Measurements from ENCODE around the gene MLYCD. TPM values are rescaled to one million over a fixed set of nuclear protein-coding genes. Genes with fewer than 3 reads are reported as not detected.

Gene MLYCD
- 2.5 and 2.7 TPM in 2 replicates for total RNA-seq (2013; cell fraction: nucleolus; rRNA removed)
- total RNA-seq (2014; rRNA removed), result 2.4 and 2.7 TPM in 2 replicates
- 1.7 and 2.1 TPM in 2 replicates for total RNA-seq (2014; rRNA removed; fragmentation: Illumina TruSeq; extraction: Trizol)
- total RNA-seq (2021), result 3.6 and 3.7 TPM in 2 replicates
- 0.89 TPM for polyA plus RNA-seq (2011; ENCODE audit: low read depth)
- 0.80 and 0.89 TPM in 2 replicates for polyA plus RNA-seq (2011; rRNA removed)
- polyA plus RNA-seq (2011; cell fraction: cytosol; rRNA removed), result 0.76 and 1.0 TPM in 2 replicates
- 2.1 and 2.5 TPM in 2 replicates for polyA plus RNA-seq (2011; cell fraction: nucleus; rRNA removed)
- polyA plus RNA-seq (2012), result 1.7 TPM in 2 replicates
- polyA plus RNA-seq (2014; fragmentation: Illumina TruSeq; extraction: Trizol), result 0.93 and 1.3 TPM in 2 replicates
- under 1 TPM; 0.21 to 0.93 TPM for polyA plus RNA-seq (2014; fragmentation: Nextera tagmentation; extraction: Ambion mirVana)
- 2.2 and 2.7 TPM in 2 replicates for polyA plus RNA-seq (2014; rRNA removed)
- 1 to 10 TPM in 1 of 2 experiments, under 1 TPM in 1; 0.63 to 2.8 TPM for polyA plus RNA-seq (2016; fragmentation: Nextera tagmentation; extraction: Ambion mirVana)
- polyA minus RNA-seq (2011; rRNA and poly(A)+ RNA removed), result 2.1 and 3.2 TPM in 2 replicates
- polyA minus RNA-seq (2011; cell fraction: cytosol; rRNA and poly(A)+ RNA removed), result 0.31 and 0.40 TPM in 2 replicates
- polyA minus RNA-seq (2011; cell fraction: nucleus; rRNA and poly(A)+ RNA removed), result 1.9 and 3.2 TPM in 2 replicates
- percentile 59 among the genes with signal in this experiment for Bru-seq, nascent RNA
- BruChase-seq, experiment 1, labeled RNA remaining after a 6-hour chase, result percentile 51 among the genes with signal in this experiment
- BruChase-seq, experiment 2, labeled RNA remaining after a 2-hour chase, result percentile 52 among the genes with signal in this experiment
- long read RNA-seq, experiment 1, full-length matches to known transcripts, result 1 of 1 reads
- long read RNA-seq, experiment 1, partial matches to known transcripts, result 0 of 1 reads
- long read RNA-seq, experiment 1, other reads (novel, unspliced or antisense), result 0 of 1 reads
- long read RNA-seq, experiment 2, result 0 reads

GRCh38 chr16:83898463-83899271, at the start of gene MLYCD:
Gene MLYCD (plus strand): TSS chr16:83899115. CDS start chr16:83899145, 30 bp downstream.
- in situ Hi-C loops (cut with MboI) (no loop called here), intact Hi-C loops (cut with micrococcal nuclease; ENCODE audit: unreplicated experiment) (no loop called here)
- Histone ChIP-seq H4K20me1 (ENCODE audit: control insufficient read depth, insufficient read depth) (no peaks in the 10 kb centered on the region), H3K79me2 (ENCODE audit: control insufficient read depth, insufficient read depth, low read length) (peaks cover 6% of the 10 kb centered on the region), H3K9ac (ENCODE audit: control insufficient read depth, insufficient read depth, low read length) (peak within 1 kb of the TSS; percentile 64), H3K27ac (ENCODE audit: control insufficient read depth, insufficient read depth) (peak within 1 kb of the TSS; percentile 50), H3K36me3 (ENCODE audit: control insufficient read depth in 2 of 2, insufficient read depth in 2 of 2, low read length in 1 of 2) (no peaks in the 10 kb centered on the region), H3K4me2 (ENCODE audit: control insufficient read depth, insufficient read depth) (peak within 1 kb of the TSS; percentile 99), H3K9me3 (replicated peaks; ENCODE audit: control insufficient read depth, insufficient read depth, low read length) (no peaks in the 10 kb centered on the region), H3K4me3 (peak within 1 kb of the TSS; percentile 86), H3K27me3 (replicated peaks in 1 of 2; ENCODE audit: control insufficient read depth in 2 of 2, insufficient read depth in 2 of 2, low read length in 1 of 2) (no peaks in the 10 kb centered on the region), H3K4me1 (ENCODE audit: control insufficient read depth, insufficient read depth, low read length) (peaks cover 7% of the 10 kb centered on the region; the same call in 1 of the 2 replicates), H2AFZ (ENCODE audit: control insufficient read depth, low read depth, low read length) (peak within 1 kb of the TSS; percentile 99)
- CTCF ChIA-PET, result no interaction called here
- ATAC-seq (peak; percentile 96), DNase-seq (ENCODE audit: low read depth, low spot score) (no peak), FAIRE-seq (peak; percentile 64)
- WGBS (ENCODE audit: insufficient coverage, insufficient replicate concordance, low lambda C conversion rate, missing lambda C conversion rate), result 7% methylated on average over 59 of the region's 69 CpGs
- BruUV-seq (replicated peaks), result no TSS peak
- POLR2A ChIA-PET, result no interaction called here
- RAD21 ChIA-PET (ENCODE audit: unreplicated experiment), result no interaction called here
- SMC1A ChIA-PET (ENCODE audit: uncharacterized antibody, unreplicated experiment), result no interaction called here
- peak; percentile 86 for TF ChIP-seq NR2F1 (conservative IDR thresholded peaks at IDR 0.05)
- no peak for TF ChIP-seq SPI1 (IDR thresholded peaks at IDR 0.05; ENCODE audit: borderline replicate concordance, insufficient read depth, low read depth, low read length)
- 0 out of 4 replicates have a peak, but pooled peaks of 1 of the 2 experiments have one; percentile 2 for TF ChIP-seq SRF (IDR thresholded peaks at IDR 0.05; ENCODE audit: low read depth in 2 of 2, low read length in 2 of 2)
- 0 out of 4 replicates have a peak, but pooled peaks of 1 of the 2 experiments have one; percentile 24 for TF ChIP-seq BHLHE40 (IDR thresholded peaks at IDR 0.05; ENCODE audit: borderline replicate concordance in 1 of 2, low read depth in 2 of 2, low read length in 1 of 2)
- 0 out of 2 replicates have a peak, but pooled peaks have one; percentile 22 for TF ChIP-seq TCF3 (IDR thresholded peaks at IDR 0.05; ENCODE audit: borderline replicate concordance, insufficient read depth, low read depth, low read length)
- no peak for TF ChIP-seq RUNX3 (IDR thresholded peaks at IDR 0.05; ENCODE audit: low read length)
- no peak for TF ChIP-seq E2F4 (IDR thresholded peaks at IDR 0.05; ENCODE audit: low read depth, low read length)
- TF ChIP-seq HCFC1 (IDR thresholded peaks at IDR 0.05; ENCODE audit: low read length), result no peak
- TF ChIP-seq RAD51 (IDR thresholded peaks at IDR 0.05), result no peak
- TF ChIP-seq NBN (IDR thresholded peaks at IDR 0.05), result no peak
- TF ChIP-seq SREBF2 (IDR thresholded peaks at IDR 0.05; ENCODE audit: low read length), result no peak
- TF ChIP-seq SUZ12 (IDR thresholded peaks at IDR 0.05; ENCODE audit: unreplicated experiment), result no peak
- no peak for TF ChIP-seq CEBPZ (IDR thresholded peaks at IDR 0.05; ENCODE audit: low read depth, low read length)
- TF ChIP-seq GATAD2B (conservative IDR thresholded peaks at IDR 0.05; ENCODE audit: low read depth), result 0 out of 2 replicates have a peak, but pooled peaks have one; percentile 53
- TF ChIP-seq TAF1 (IDR thresholded peaks at IDR 0.05; ENCODE audit: borderline replicate concordance, low read depth, low read length), result peak; percentile 26; the same call in 1 of the 2 replicates
- 0 out of 2 replicates have a peak, but pooled peaks have one; percentile 44 for TF ChIP-seq TCF12 (IDR thresholded peaks at IDR 0.05; ENCODE audit: low read depth, low read length)

Data from GM12878 (cell line).